ENCODE measurements around the gene ALKBH7. TPM values are rescaled to one million over a fixed set of nuclear protein-coding genes. Genes with fewer than 3 reads are reported as not detected.

The ALKBH7 gene
- total RNA-seq, 4 donors from 2014 or later = 41.9 to 75.1 (median 45.7) TPM

GRCh38 chr19:6402058-6402457, 29.5 kb downstream of the ALKBH7 start:
- no peak for TF ChIP-seq EP300 (IDR thresholded peaks at IDR 0.05)
- Histone ChIP-seq H3K36me3 (no peaks in the 10 kb centered on the region), H3K4me3 (no peak overlapping the region), H3K27ac (no peak overlapping the region), H3K27me3 (no peaks in the 10 kb centered on the region), H3K4me1 (peaks cover 0 to 8% (median 0%) of the 10 kb centered on the region in 3 donors), H3K9me3 (no peaks in the 10 kb centered on the region)
- ATAC-seq = no peak
- WGBS, 2 donors (ENCODE audit: low coverage in 1 of 2) = 81 to 86% methylated on average over 6 to 8 of the region's 10 CpGs

GRCh38 chr19:6402837-6403608, 30.4 kb downstream of the ALKBH7 start:
- WGBS, 2 donors (ENCODE audit: low coverage in 1 of 2) = 48 to 50% methylated on average over 5 to 17 of the region's 22 CpGs
- no peak overlapping the region for H3K27ac ChIP-seq
- H3K4me1 ChIP-seq = peaks cover 0 to 8% (median 0%) of the 10 kb centered on the region in 3 donors
- no peaks in the 10 kb centered on the region for H3K9me3 ChIP-seq
- no peaks in the 10 kb centered on the region for H3K27me3 ChIP-seq
- H3K4me3 ChIP-seq = no peak overlapping the region
- no peaks in the 10 kb centered on the region for H3K36me3 ChIP-seq
- TF ChIP-seq POLR2AphosphoS5 (IDR thresholded peaks at IDR 0.05) (no peak), EP300 (IDR thresholded peaks at IDR 0.05) (no peak), POLR2A (IDR thresholded peaks at IDR 0.05) (no peak)
- TF ChIP-seq, protein P1, sequence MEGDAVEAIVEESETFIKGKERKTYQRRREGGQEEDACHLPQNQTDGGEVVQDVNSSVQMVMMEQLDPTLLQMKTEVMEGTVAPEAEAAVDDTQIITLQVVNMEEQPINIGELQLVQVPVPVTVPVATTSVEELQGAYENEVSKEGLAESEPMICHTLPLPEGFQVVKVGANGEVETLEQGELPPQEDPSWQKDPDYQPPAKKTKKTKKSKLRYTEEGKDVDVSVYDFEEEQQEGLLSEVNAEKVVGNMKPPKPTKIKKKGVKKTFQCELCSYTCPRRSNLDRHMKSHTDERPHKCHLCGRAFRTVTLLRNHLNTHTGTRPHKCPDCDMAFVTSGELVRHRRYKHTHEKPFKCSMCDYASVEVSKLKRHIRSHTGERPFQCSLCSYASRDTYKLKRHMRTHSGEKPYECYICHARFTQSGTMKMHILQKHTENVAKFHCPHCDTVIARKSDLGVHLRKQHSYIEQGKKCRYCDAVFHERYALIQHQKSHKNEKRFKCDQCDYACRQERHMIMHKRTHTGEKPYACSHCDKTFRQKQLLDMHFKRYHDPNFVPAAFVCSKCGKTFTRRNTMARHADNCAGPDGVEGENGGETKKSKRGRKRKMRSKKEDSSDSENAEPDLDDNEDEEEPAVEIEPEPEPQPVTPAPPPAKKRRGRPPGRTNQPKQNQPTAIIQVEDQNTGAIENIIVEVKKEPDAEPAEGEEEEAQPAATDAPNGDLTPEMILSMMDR (IDR thresholded peaks at IDR 0.05) = no peak
- no peak for ATAC-seq

- Histone ChIP-seq H3K27me3 (no peaks in the 10 kb centered on the region), H3K4me3 (no peak overlapping the region), H3K27ac (no peak overlapping the region), H3K36me3 (no peaks in the 10 kb centered on the region), H3K4me1 (peaks cover 0 to 8% (median 0%) of the 10 kb centered on the region in 3 donors), H3K9me3 (no peaks in the 10 kb centered on the region)
- TF ChIP-seq POLR2A (IDR thresholded peaks at IDR 0.05) (no peak), POLR2AphosphoS5 (IDR thresholded peaks at IDR 0.05) (no peak), EP300 (IDR thresholded peaks at IDR 0.05) (no peak)
- TF ChIP-seq, protein P1 (IDR thresholded peaks at IDR 0.05) = no peak
- 73 to 79% methylated on average over 5 of the region's 5 CpGs for WGBS, 2 donors (ENCODE audit: low coverage in 1 of 2)
- no peak for ATAC-seq
Observed at GRCh38 chr19:6406401-6406800, 33.8 kb downstream of the ALKBH7 start.

DNA sequence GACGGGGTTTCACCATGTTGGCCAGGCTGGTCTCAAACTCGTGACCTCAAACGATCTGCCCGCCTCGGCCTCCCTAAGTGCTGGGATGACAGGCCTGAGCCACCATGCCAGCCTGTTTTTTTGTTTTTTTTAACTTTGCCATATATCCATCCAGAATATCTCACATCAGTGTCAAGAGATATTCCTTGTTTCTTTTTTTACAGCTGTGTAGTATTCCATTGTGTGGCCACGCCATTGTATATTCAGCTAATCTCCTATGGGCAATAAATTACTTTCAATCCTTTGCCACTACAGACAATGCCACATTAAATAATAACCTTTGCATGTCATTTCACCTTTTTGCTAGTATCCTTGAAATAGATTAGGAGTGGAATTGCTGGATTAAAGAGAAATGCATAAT, 36.8 kb downstream of the ALKBH7 start:
- no peaks in the 10 kb centered on the region for H3K9me3 ChIP-seq
- ATAC-seq = no peak
- H3K27ac ChIP-seq = no peak overlapping the region
- peaks cover 0 to 25% (median 0%) of the 10 kb centered on the region in 3 donors for H3K4me1 ChIP-seq
- no peaks in the 10 kb centered on the region for H3K27me3 ChIP-seq
- 92 to 94% methylated on average over 4 to 6 of the region's 6 CpGs for WGBS, 2 donors (ENCODE audit: low coverage in 1 of 2)
- peaks cover 0 to 11% of the 10 kb centered on the region in 2 donors for H3K36me3 ChIP-seq
- no peak for TF ChIP-seq EP300 (IDR thresholded peaks at IDR 0.05)
- no peak for TF ChIP-seq POLR2AphosphoS5 (IDR thresholded peaks at IDR 0.05)
- TF ChIP-seq, protein P1 (IDR thresholded peaks at IDR 0.05) = no peak
- no peak for TF ChIP-seq POLR2A (IDR thresholded peaks at IDR 0.05)
- H3K4me3 ChIP-seq = no peak overlapping the region

GRCh38 chr19:6412061-6412446, 39.5 kb downstream of the ALKBH7 start:
- Histone ChIP-seq H3K27me3 (no peaks in the 10 kb centered on the region), H3K4me3 (no peak overlapping the region), H3K36me3 (peaks cover 0 to 38% of the 10 kb centered on the region in 2 donors), H3K27ac (peak overlapping the region in 2 of 4 donors; percentile 51 to 61), H3K4me1 (peaks cover 0 to 26% (median 0%) of the 10 kb centered on the region in 3 donors), H3K9me3 (no peaks in the 10 kb centered on the region)
- TF ChIP-seq, protein P1 (IDR thresholded peaks at IDR 0.05) = no peak
- TF ChIP-seq EP300 (IDR thresholded peaks at IDR 0.05) (no peak), POLR2AphosphoS5 (IDR thresholded peaks at IDR 0.05) (no peak), POLR2A (IDR thresholded peaks at IDR 0.05) (no peak)
- no peak for ATAC-seq
- WGBS, 2 donors (ENCODE audit: low coverage in 1 of 2) = no CpG with 5 or more reads among the region's 12 CpGs
